Measurements from ENCODE around the gene NAV2. TPM values are rescaled to one million over a fixed set of nuclear protein-coding genes. Genes with fewer than 3 reads are reported as not detected.

NAV2 gene
- total RNA-seq, 1 experiment from 2014 or later = 2.1 TPM

GRCh38 chr11:20015529-20016427, 303.1 kb downstream of the NAV2 start:
- DNase-seq (ENCODE audit: low read depth, low spot score) (no peak), ATAC-seq (no peak)
- no peak overlapping the region for H3K27ac ChIP-seq (ENCODE audit: low read depth, low read length)
- no peak overlapping the region for H2AFZ ChIP-seq (ENCODE audit: low read depth, low read length, poor library complexity, severe bottlenecking)
- H3K4me2 ChIP-seq (ENCODE audit: low read length) = no peak overlapping the region
- H3K36me3 ChIP-seq (ENCODE audit: control insufficient read depth in 1 of 2, insufficient read depth in 2 of 2, low read length in 2 of 2) = no peaks in the 10 kb centered on the region
- no peaks in the 10 kb centered on the region for H3K79me2 ChIP-seq (ENCODE audit: insufficient read depth, low read length)
- no peak overlapping the region for H3K9ac ChIP-seq (ENCODE audit: low read length)
- H3K4me1 ChIP-seq (ENCODE audit: control insufficient read depth in 1 of 2, insufficient read depth in 2 of 2, low read length in 2 of 2) = no peaks in the 10 kb centered on the region
- BruUV-seq (replicated peaks) = no TSS peak
- TF ChIP-seq POLR2A (IDR thresholded peaks at IDR 0.05; ENCODE audit: borderline replicate concordance, extremely low read depth, insufficient read depth, insufficient read length) (no peak), CTCF (IDR thresholded peaks at IDR 0.05 in 2 of 3, conservative IDR thresholded peaks at IDR 0.05 in 1 of 3; ENCODE audit: borderline replicate concordance in 1 of 3, insufficient read depth in 1 of 3, low read depth in 2 of 3, low read length in 2 of 3) (no peak), REST (IDR thresholded peaks at IDR 0.05; ENCODE audit: low read depth) (no peak), SRF (IDR thresholded peaks at IDR 0.05; ENCODE audit: low read depth) (no peak), ATF3 (IDR thresholded peaks at IDR 0.05) (no peak), FOSL1 (IDR thresholded peaks at IDR 0.05; ENCODE audit: low read depth) (no peak), ZFX (IDR thresholded peaks at IDR 0.05) (no peak), TCF7L2 (IDR thresholded peaks at IDR 0.05; ENCODE audit: borderline replicate concordance, extremely low read depth, insufficient read depth, insufficient read length) (no peak), CEBPB (IDR thresholded peaks at IDR 0.05; ENCODE audit: low read depth) (no peak), POLR2AphosphoS5 (IDR thresholded peaks at IDR 0.05; ENCODE audit: low read depth, low read length) (no peak), YY1 (IDR thresholded peaks at IDR 0.05; ENCODE audit: extremely low read depth, insufficient replicate concordance, low read depth, low read length) (no peak)
- H3K4me3 ChIP-seq (replicated peaks in 1 of 2; ENCODE audit: low read depth in 1 of 2, low read length in 2 of 2) = no peak overlapping the region
- H4K20me1 ChIP-seq (ENCODE audit: insufficient read depth) = no peaks in the 10 kb centered on the region
- H3K9me2 ChIP-seq (ENCODE audit: insufficient read depth) = no peaks in the 10 kb centered on the region
- no peaks in the 10 kb centered on the region for H3K9me3 ChIP-seq (ENCODE audit: control insufficient read depth in 1 of 2, insufficient read depth in 1 of 2, low read depth in 1 of 2, low read length in 2 of 2)
- ChIA-PET RAD21 (ENCODE audit: low non-redundant PET in 1 of 2, low total read pairs in 2 of 2, uncharacterized antibody in 2 of 2, unreplicated experiment in 2 of 2) (no interaction called here), POLR2A (no interaction called here), CTCF (no interaction called here)
- intact Hi-C loops (cut with micrococcal nuclease) = no loop called here
- H3K27me3 ChIP-seq (ENCODE audit: insufficient read depth, low read length) = peaks cover 15% of the 10 kb centered on the region

All from HCT116 (cell line).